IMR-90 (cell line): ENCODE data around the gene HBD. TPM values are rescaled to one million over a fixed set of nuclear protein-coding genes. Genes with fewer than 3 reads are reported as not detected.

Source experiments
- ATAC-seq: fragments of 200-7000 bp; cut with Tn5 transposase; 2 replicates; pipeline ENCODE4 v1.9.1; 2020; ENCODE audit warnings: low read depth, mild to moderate bottlenecking, moderate library complexity
- BruUV-seq: library from RNA; stranded (reverse); fragments of 400-500 nt; replicated peaks from 2 replicates; lab custom pipeline; 2021; lab: Mats Ljungman, UMichigan
- CTCF ChIA-PET: fragments of 300-600 bp; formaldehyde crosslinking; extraction: SDS; loops from one replicate; lab custom pipeline; 2021; ENCODE audit warnings: antibody characterized with exemption; lab: Yijun Ruan, JAX
- POLR2A ChIA-PET: fragments of 300-600 bp; sonication (Branson Sonifier 250); formaldehyde crosslinking; loops from one replicate; lab custom pipeline; 2022; ENCODE audit warnings: antibody characterized with exemption; ENCODE audit not compliant: unreplicated experiment; lab: Charles Lee
- DNase-seq: peaks from one replicate; pipeline ENCODE4 v3.0.0; 2013
- H2AFZ ChIP-seq: replicated peaks from 2 replicates; pipeline ENCODE3; 2013; ENCODE audit warnings: low read length, mild to moderate bottlenecking; ENCODE audit not compliant: poor library complexity
- H2AK5ac ChIP-seq: 2 replicates; pipeline ENCODE4 v1.6.1; 2013; ENCODE audit warnings: low read depth, low read length, inconsistent platforms
- H2AK9ac ChIP-seq: replicated peaks from 2 replicates; pipeline ENCODE3; 2013; ENCODE audit warnings: mild to moderate bottlenecking, low read depth, low read length, moderate library complexity; ENCODE audit not compliant: poor library complexity
- H2BK120ac ChIP-seq: 2 replicates; pipeline ENCODE4 v1.6.1; 2013; ENCODE audit warnings: low read depth, low read length, inconsistent platforms
- H2BK15ac ChIP-seq: 3 replicates; pipeline ENCODE4 v1.6.1; 2013; ENCODE audit warnings: low read depth, low read length, inconsistent platforms
- H2BK20ac ChIP-seq: 2 replicates; pipeline ENCODE4 v1.6.1; 2013; ENCODE audit warnings: low read depth, mild to moderate bottlenecking, inconsistent platforms, low read length, moderate library complexity
- H2BK5ac ChIP-seq: 2 replicates; pipeline ENCODE4 v1.6.1; 2013; ENCODE audit warnings: mild to moderate bottlenecking, low read depth, low read length, inconsistent platforms; ENCODE audit not compliant: poor library complexity, severe bottlenecking
- H3K14ac ChIP-seq: replicated peaks from 2 replicates; pipeline ENCODE4 v1.6.1; 2013; ENCODE audit warnings: low read depth, low read length, inconsistent platforms
- H3K18ac ChIP-seq: 2 replicates; pipeline ENCODE4 v1.6.1; 2013; ENCODE audit warnings: low read depth, low read length, control low read depth
- H3K23ac ChIP-seq: 2 replicates; pipeline ENCODE4 v1.6.1; 2013; ENCODE audit warnings: low read depth, low read length, inconsistent platforms
- H3K27ac ChIP-seq: 2 replicates; pipeline ENCODE4 v1.5.1; 2013; ENCODE audit warnings: mild to moderate bottlenecking, control low read depth, low read length; ENCODE audit not compliant: insufficient read depth
- H3K27me3 ChIP-seq: 2 replicates; pipeline ENCODE4 v1.6.1; 2013; ENCODE audit warnings: low read length; ENCODE audit not compliant: control insufficient read depth, insufficient read depth
- H3K36me3 ChIP-seq: 2 replicates; pipeline ENCODE4 v1.6.1; 2013; ENCODE audit warnings: low read length, mixed read lengths; ENCODE audit not compliant: control insufficient read depth, insufficient read depth
- H3K4ac ChIP-seq: 2 replicates; pipeline ENCODE4 v1.6.1; 2013; ENCODE audit warnings: low read depth, low read length, inconsistent platforms
- H3K4me1 ChIP-seq: 2 replicates; pipeline ENCODE4 v1.6.1; 2013; ENCODE audit warnings: low read length, mixed read lengths; ENCODE audit not compliant: control insufficient read depth, insufficient read depth
- H3K4me2 ChIP-seq: 2 replicates; pipeline ENCODE4 v1.6.1; 2013; ENCODE audit warnings: low read depth, mild to moderate bottlenecking, control low read depth, low read length, moderate library complexity
- H3K4me3 ChIP-seq: 2 replicates; pipeline ENCODE4 v1.5.1; 2013; ENCODE audit warnings: low read depth, mild to moderate bottlenecking, control low read depth, low read length, moderate library complexity; ENCODE audit not compliant: insufficient read depth
- H3K56ac ChIP-seq: 2 replicates; pipeline ENCODE4 v1.6.1; 2013; ENCODE audit warnings: low read length, inconsistent platforms; ENCODE audit not compliant: insufficient read depth; ENCODE audit errors: extremely low read depth
- H3K79me1 ChIP-seq, 2 experiments: 2 replicates each; pipeline ENCODE4 v1.6.1; 2013; ENCODE audit warnings: low read length in 2 of 2, inconsistent platforms in 1 of 2, low read depth in 1 of 2
- H3K9ac ChIP-seq: 2 replicates; pipeline ENCODE4 v1.6.1; 2013; ENCODE audit warnings: low read depth, low read length, control low read depth
- H3K9me1 ChIP-seq: 2 replicates; pipeline ENCODE4 v1.6.1; 2013; ENCODE audit warnings: low read length, inconsistent platforms; ENCODE audit not compliant: insufficient read depth
- H3K9me3 ChIP-seq: 2 replicates; pipeline ENCODE4 v1.6.1; 2013; ENCODE audit warnings: low read length; ENCODE audit not compliant: control insufficient read depth, insufficient read depth
- H4K20me1 ChIP-seq: 2 replicates; pipeline ENCODE4 v1.6.1; 2013; ENCODE audit warnings: low read length, inconsistent platforms; ENCODE audit not compliant: insufficient read depth
- H4K5ac ChIP-seq: 2 replicates; pipeline ENCODE4 v1.6.1; 2013; ENCODE audit warnings: mild to moderate bottlenecking, low read depth, low read length, control low read depth
- H4K8ac ChIP-seq, 2 experiments: 2 replicates each; pipeline ENCODE4 v1.6.1; 2013; ENCODE audit warnings: low read depth in 2 of 2, low read length in 2 of 2, control low read depth in 1 of 2, inconsistent platforms in 1 of 2
- H4K91ac ChIP-seq: 2 replicates; pipeline ENCODE4 v1.6.1; 2013; ENCODE audit warnings: low read depth, low read length, inconsistent platforms; ENCODE audit not compliant: insufficient read depth
- BHLHE40 ChIP-seq: fragments of 150-350 bp; IDR thresholded peaks from 2 replicates; pipeline ENCODE4 v1.6.1; 2016; ENCODE audit warnings: mild to moderate bottlenecking, low read depth, low read length
- CEBPB ChIP-seq: IDR thresholded peaks from 2 replicates; pipeline ENCODE4 v1.6.1; 2012; ENCODE audit warnings: low read depth, low read length, improper control_type of control experiment
- ELK1 ChIP-seq: fragments of 150-350 bp; IDR thresholded peaks from 2 replicates; pipeline ENCODE4 v1.6.1; 2016; ENCODE audit warnings: low read depth, mild to moderate bottlenecking, low read length, moderate library complexity, borderline replicate concordance
- FOS ChIP-seq: fragments of 150-350 bp; IDR thresholded peaks from 2 replicates; pipeline ENCODE4 v1.6.1; 2016; ENCODE audit warnings: low read depth, low read length
- MAFK ChIP-seq: IDR thresholded peaks from 2 replicates; pipeline ENCODE4 v1.6.1; 2012; ENCODE audit warnings: low read depth, low read length, improper control_type of control experiment
- MAZ ChIP-seq: IDR thresholded peaks from 2 replicates; pipeline ENCODE4 v1.6.1; 2012; ENCODE audit warnings: low read depth, mild to moderate bottlenecking, low read length, improper control_type of control experiment, moderate library complexity, borderline replicate concordance
- MXI1 ChIP-seq: IDR thresholded peaks from 2 replicates; pipeline ENCODE4 v1.6.1; 2012; ENCODE audit warnings: low read depth, mild to moderate bottlenecking, low read length, moderate library complexity, borderline replicate concordance
- NFE2L2 ChIP-seq: fragments of 150-350 bp; IDR thresholded peaks from 2 replicates; pipeline ENCODE4 v1.6.1; 2016; ENCODE audit warnings: low read depth, mild to moderate bottlenecking, low read length
- POLR2A ChIP-seq: IDR thresholded peaks from 2 replicates; pipeline ENCODE4 v1.6.1; 2012; ENCODE audit warnings: mild to moderate bottlenecking, low read depth, low read length
- RAD21 ChIP-seq: IDR thresholded peaks from 2 replicates; pipeline ENCODE4 v1.6.1; 2012; ENCODE audit warnings: low read length, improper control_type of control experiment
- WGBS, 2 experiments: methylation state at CpG; one replicate each; pipeline versions ENCODE4 v1.1.5 to v1.1.7; 2013; ENCODE audit warnings: missing lambda C conversion rate in 2 of 2; ENCODE audit not compliant: insufficient read length in 1 of 2; ENCODE audit errors: extremely low coverage in 2 of 2; 5-methylcytosine and 5-hydroxymethylcytosine counted together
- dilution Hi-C: fragments of 300-500 bp; cut with HindIII; formaldehyde crosslinking; loops from one replicate; pipeline ENCODE4 v1.14.3; 2018; ENCODE audit warnings: low sequenced_read_pairs; ENCODE audit not compliant: unreplicated experiment
- in situ Hi-C: fragments of 300-500 bp; cut with MboI; formaldehyde crosslinking; loops from 3 replicates; pipeline ENCODE4 v1.14.3; 2019; ENCODE audit warnings: low sequenced_read_pairs, inconsistent platforms, mixed read lengths
- intact Hi-C: fragments of 100-400 bp; cut with micrococcal nuclease; formaldehyde crosslinking; loops from 2 replicates; pipeline ENCODE4 v1.10.0; 2022
- polyA plus RNA-seq, 3 experiments: library from polyadenylated mRNA; depleted of rRNA; stranded (reverse); fragments of >200 nt; gene quantifications; 2 replicates each; pipeline ENCODE4 v1.2.3, GENCODE V29; 2012; ENCODE audit warnings: low replicate concordance in 1 of 3
- total RNA-seq: library from RNA; depleted of rRNA; stranded (reverse); fragments of >200 nt; gene quantifications from 2 replicates; pipeline ENCODE4 v1.2.3, GENCODE V29; 2012
- TF ChIP-seq, protein P1 (sequence below): conservative IDR thresholded peaks from 2 replicates; pipeline ENCODE4 v1.5.1; 2012; ENCODE audit warnings: mild to moderate bottlenecking, low read depth, low read length, improper control_type of control experiment

Gene HBD
- total and polyA plus RNA-seq, 2 of the 4 experiments (the other 2 are of a cell fraction) = 6.3 to 12.0 TPM

DNA sequence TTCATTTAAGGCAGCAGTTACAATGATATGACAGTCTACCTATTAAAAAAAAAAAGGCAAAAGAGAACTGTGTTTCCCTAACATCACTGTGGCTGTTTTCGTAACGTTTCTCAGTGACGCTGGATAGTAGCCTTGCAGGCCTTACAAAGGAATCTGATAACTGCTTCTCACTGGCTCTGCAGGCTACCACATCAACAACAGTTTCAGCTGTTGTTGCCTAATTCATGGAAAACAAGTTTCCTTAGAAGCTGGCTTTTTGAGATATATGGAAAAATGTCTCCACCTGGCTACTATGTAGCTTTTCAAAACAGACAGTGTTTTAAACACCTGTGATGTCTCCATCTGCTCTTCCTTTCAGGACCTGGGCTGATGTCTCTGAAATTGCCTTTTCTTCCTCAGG, 37.6 kb downstream of the HBD start:
- Histone ChIP-seq H2BK120ac (peak overlapping the region; percentile 54; the same call in 1 of the 2 replicates), H3K18ac (peak overlapping the region; percentile 68; the same call in 1 of the 2 replicates), H4K91ac (no peak overlapping the region), H3K79me1 (no peaks in the 10 kb centered on the region), H3K9me3 (no peaks in the 10 kb centered on the region), H3K4ac (no peak overlapping the region), H3K36me3 (no peaks in the 10 kb centered on the region), H3K27ac (no peak overlapping the region), H2BK5ac (no peak overlapping the region), H2AFZ (no peak overlapping the region), H2AK5ac (no peak overlapping the region), H3K23ac (no peak overlapping the region), H4K8ac (no peak overlapping the region), H3K27me3 (no peaks in the 10 kb centered on the region), H3K4me2 (no peak overlapping the region), H3K4me1 (peaks cover 2% of the 10 kb centered on the region; the same call in 1 of the 2 replicates), H2AK9ac (no peak overlapping the region), H3K14ac (no peak overlapping the region), H4K5ac (no peak overlapping the region), H3K4me3 (no peak overlapping the region), H2BK20ac (no peak overlapping the region), H4K20me1 (no peaks in the 10 kb centered on the region), H2BK15ac (no peak overlapping the region), H3K9me1 (no peaks in the 10 kb centered on the region), H3K56ac (no peak overlapping the region), H3K9ac (no peak overlapping the region)
- DNase-seq (peak; percentile 10), ATAC-seq (no peak)
- dilution Hi-C loops = no loop called here
- WGBS, 2 experiments = no CpG with 5 or more reads among the region's 3 CpGs
- intact Hi-C loops = no loop called here
- in situ Hi-C loops = no loop called here
- no TSS peak for BruUV-seq
- TF ChIP-seq ELK1 (no peak), MAZ (no peak), CEBPB (no peak), NFE2L2 (no peak), RAD21 (no peak), FOS (no peak), MXI1 (no peak), BHLHE40 (no peak), POLR2A (no peak), MAFK (no peak)
- TF ChIP-seq, protein P1, sequence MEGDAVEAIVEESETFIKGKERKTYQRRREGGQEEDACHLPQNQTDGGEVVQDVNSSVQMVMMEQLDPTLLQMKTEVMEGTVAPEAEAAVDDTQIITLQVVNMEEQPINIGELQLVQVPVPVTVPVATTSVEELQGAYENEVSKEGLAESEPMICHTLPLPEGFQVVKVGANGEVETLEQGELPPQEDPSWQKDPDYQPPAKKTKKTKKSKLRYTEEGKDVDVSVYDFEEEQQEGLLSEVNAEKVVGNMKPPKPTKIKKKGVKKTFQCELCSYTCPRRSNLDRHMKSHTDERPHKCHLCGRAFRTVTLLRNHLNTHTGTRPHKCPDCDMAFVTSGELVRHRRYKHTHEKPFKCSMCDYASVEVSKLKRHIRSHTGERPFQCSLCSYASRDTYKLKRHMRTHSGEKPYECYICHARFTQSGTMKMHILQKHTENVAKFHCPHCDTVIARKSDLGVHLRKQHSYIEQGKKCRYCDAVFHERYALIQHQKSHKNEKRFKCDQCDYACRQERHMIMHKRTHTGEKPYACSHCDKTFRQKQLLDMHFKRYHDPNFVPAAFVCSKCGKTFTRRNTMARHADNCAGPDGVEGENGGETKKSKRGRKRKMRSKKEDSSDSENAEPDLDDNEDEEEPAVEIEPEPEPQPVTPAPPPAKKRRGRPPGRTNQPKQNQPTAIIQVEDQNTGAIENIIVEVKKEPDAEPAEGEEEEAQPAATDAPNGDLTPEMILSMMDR = no peak
- CTCF ChIA-PET = interaction anchor here (0.7 kb wide), 1 partner anchor 167 kb away, joined by 5 read pairs; no protein-coding TSS in a partner anchor
- POLR2A ChIA-PET = no interaction called here
